Loucy (cell line): ENCODE measurements around the gene SPECC1.
A peak's percentile ranks its signal among the peaks of the same experiment; 100 is the strongest.

Experiments
- H2AFZ ChIP-seq: fragments of 200-600 bp; sonication (generic); 2 replicates; pipeline ENCODE4 v1.6.0; 2016; ENCODE audit warnings: antibody characterized with exemption, mild to moderate bottlenecking, low read length, moderate library complexity
- H3F3A ChIP-seq: fragments of 200-600 bp; 2 replicates; pipeline ENCODE4 v1.6.0; 2016; ENCODE audit warnings: antibody characterized with exemption, low read depth, mild to moderate bottlenecking
- H3K27me3 ChIP-seq: fragments of 200-600 bp; sonication (generic); 2 replicates; pipeline ENCODE4 v1.6.1; 2014; ENCODE audit warnings: low read length, mild to moderate bottlenecking; ENCODE audit not compliant: insufficient read depth, poor library complexity, severe bottlenecking
- H3K36me3 ChIP-seq: fragments of 200-600 bp; sonication (generic); 2 replicates; pipeline ENCODE4 v1.6.1; 2016; ENCODE audit warnings: low read length; ENCODE audit not compliant: insufficient read depth
- H3K4me1 ChIP-seq: fragments of 200-600 bp; sonication (generic); 2 replicates; pipeline ENCODE4 v1.5.1; 2014; ENCODE audit warnings: low read length, mild to moderate bottlenecking; ENCODE audit not compliant: insufficient read depth, poor library complexity, severe bottlenecking
- H3K4me2 ChIP-seq: fragments of 200-600 bp; sonication (generic); 2 replicates; pipeline ENCODE4 v1.6.0; 2014; ENCODE audit warnings: antibody characterized with exemption, low read length, low read depth, mild to moderate bottlenecking; ENCODE audit not compliant: poor library complexity, severe bottlenecking
- H3K4me3 ChIP-seq: fragments of 200-600 bp; sonication (generic); 2 replicates; pipeline ENCODE4 v1.5.1; 2014; ENCODE audit warnings: low read length, mild to moderate bottlenecking, mixed read lengths; ENCODE audit not compliant: poor library complexity, severe bottlenecking
- H3K79me2 ChIP-seq: fragments of 200-600 bp; sonication (generic); 2 replicates; pipeline ENCODE4 v1.6.1; 2014; ENCODE audit warnings: low read length; ENCODE audit not compliant: insufficient read depth
- H3K9ac ChIP-seq: fragments of 200-600 bp; sonication (generic); 2 replicates; pipeline ENCODE4 v1.6.0; 2014; ENCODE audit warnings: mild to moderate bottlenecking, low read depth, low read length, moderate library complexity; ENCODE audit not compliant: poor library complexity, severe bottlenecking
- H3K9me2 ChIP-seq: fragments of 200-600 bp; sonication (generic); replicated peaks from 2 replicates; pipeline ENCODE4 v1.6.1; 2016; ENCODE audit warnings: low read depth, low read length, mixed read lengths
- H3K9me3 ChIP-seq: fragments of 200-600 bp; sonication (generic); 2 replicates; pipeline ENCODE4 v1.6.1; 2014; ENCODE audit warnings: mild to moderate bottlenecking, antibody characterized with exemption, low read length, low read depth; ENCODE audit not compliant: insufficient read depth
- H4K20me1 ChIP-seq: fragments of 200-600 bp; sonication (generic); 2 replicates; pipeline ENCODE4 v1.6.0; 2014; ENCODE audit warnings: antibody characterized with exemption, low read length, mild to moderate bottlenecking; ENCODE audit not compliant: insufficient read depth, poor library complexity, severe bottlenecking
- CTCF ChIP-seq: fragments of 200-600 bp; sonication (generic); conservative IDR thresholded peaks from 2 replicates; pipeline ENCODE4 v1.5.1; 2014; ENCODE audit warnings: mild to moderate bottlenecking, antibody characterized with exemption, low read length
- EZH2phosphoT487 ChIP-seq: fragments of 200-600 bp; IDR thresholded peaks from 2 replicates; pipeline ENCODE4 v1.6.1; 2018; ENCODE audit warnings: antibody characterized with exemption, mild to moderate bottlenecking, moderate library complexity, borderline replicate concordance

Gene SPECC1

GRCh38 chr17:19975601-19976000 is 33.6 kb upstream of the SPECC1 start:
- Histone ChIP-seq H3K27me3 (no peaks in the 10 kb centered on the region), H3K79me2 (peaks cover 81% of the 10 kb centered on the region), H3F3A (no peaks in the 10 kb centered on the region), H3K9me2 (no peaks in the 10 kb centered on the region), H3K4me1 (peaks cover 43% of the 10 kb centered on the region), H2AFZ (no peak overlapping the region), H3K4me3 (peak overlapping the region; percentile 89), H3K36me3 (0 out of 2 replicates have a peak, but pooled peaks cover 3% of the 10 kb centered on the region), H3K9ac (peak overlapping the region; percentile 96), H3K4me2 (peak overlapping the region; percentile 86), H4K20me1 (peaks cover 30% of the 10 kb centered on the region), H3K9me3 (no peaks in the 10 kb centered on the region)
- TF ChIP-seq EZH2phosphoT487 (no peak), CTCF (no peak)

- Histone ChIP-seq H2AFZ (peak within 1 kb of the TSS; percentile 89), H3K27me3 (no peaks in the 10 kb centered on the region), H3K9me2 (no peaks in the 10 kb centered on the region), H3K9me3 (no peaks in the 10 kb centered on the region), H3K9ac (peak within 1 kb of the TSS; percentile 96), H3K4me3 (peak within 1 kb of the TSS; percentile 89), H3K4me2 (peak within 1 kb of the TSS; percentile 86), H3K79me2 (peaks cover 62% of the 10 kb centered on the region), H4K20me1 (peaks cover 22% of the 10 kb centered on the region), H3F3A (no peaks in the 10 kb centered on the region), H3K4me1 (peaks cover 42% of the 10 kb centered on the region), H3K36me3 (no peaks in the 10 kb centered on the region)
- TF ChIP-seq CTCF (no peak), EZH2phosphoT487 (no peak)
Observed at GRCh38 chr17:19977293-19978208, 31.6 kb upstream of the SPECC1 start, which contains the start of gene AKAP10. TSS of gene AKAP10 (minus strand) at chr17:19977828. CDS start at chr17:19977679, 149 bp downstream.

GRCh38 chr17:19978209-19978802 is 30.9 kb upstream of the SPECC1 start:
- Histone ChIP-seq H3K9me2 (no peaks in the 10 kb centered on the region), H3K4me2 (peak overlapping the region; percentile 86), H3K79me2 (peaks cover 54% of the 10 kb centered on the region), H4K20me1 (peaks cover 19% of the 10 kb centered on the region), H3K4me3 (peak overlapping the region; percentile 89), H3K36me3 (no peaks in the 10 kb centered on the region), H3K27me3 (no peaks in the 10 kb centered on the region), H3K4me1 (peaks cover 35% of the 10 kb centered on the region), H3K9me3 (no peaks in the 10 kb centered on the region), H2AFZ (peak overlapping the region; percentile 89), H3K9ac (peak overlapping the region; percentile 96), H3F3A (no peaks in the 10 kb centered on the region)
- TF ChIP-seq EZH2phosphoT487 (no peak), CTCF (no peak)
